SK-N-SH (cell line): ENCODE measurements around the gene NALF2. TPM values are rescaled to one million over a fixed set of nuclear protein-coding genes. Genes with fewer than 3 reads are reported as not detected.

Experiments used
- CTCF ChIA-PET: fragments of 300-600, 350-600 bp; formaldehyde crosslinking; extraction: SDS; loops from one replicate; lab custom pipeline; 2021; lab: Yijun Ruan, JAX
- POLR2A ChIA-PET: fragments of 350-600 bp; sonication (Branson Sonifier 250); formaldehyde crosslinking; extraction: SDS; loops from one replicate; lab custom pipeline; 2020; ENCODE audit warnings: antibody characterized with exemption, inconsistent platforms; lab: Yijun Ruan, JAX
- DNase-seq: peaks from one replicate; pipeline ENCODE4 v3.0.0; 2012
- H2AFZ ChIP-seq: fragments of 200-600 bp; sonication (generic); 2 replicates; pipeline ENCODE4 v1.8.1; 2016; ENCODE audit warnings: antibody characterized with exemption, mild to moderate bottlenecking, low read depth
- H3F3A ChIP-seq: fragments of 200-600 bp; sonication (generic); replicated peaks from 2 replicates; pipeline ENCODE3; 2016; ENCODE audit warnings: antibody characterized with exemption, mild to moderate bottlenecking; ENCODE audit not compliant: insufficient read depth
- H3K27ac ChIP-seq, 2 experiments: fragments of 200-500 bp in 1 of 2; fragments of 200-600 bp in 1 of 2; sonication (Bioruptor generic) in 1 of 2; sonication (generic), shearing (Covaris generic) in 1 of 2; 2 replicates each; pipeline versions ENCODE4 v1.5.1 to v1.6.1; 2014 to 2016; ENCODE audit warnings: low read depth in 2 of 2, inconsistent platforms in 1 of 2, low read length in 1 of 2, mild to moderate bottlenecking in 1 of 2, mixed read lengths in 1 of 2
- H3K27me3 ChIP-seq: fragments of 200-600 bp; sonication (generic), shearing (Covaris generic); 2 replicates; pipeline ENCODE4 v1.6.1; 2016; ENCODE audit warnings: mixed run types; ENCODE audit not compliant: insufficient read depth
- H3K36me3 ChIP-seq, 2 experiments: fragments of 200-500 bp in 1 of 2; fragments of 200-600 bp in 1 of 2; sonication (Bioruptor generic) in 1 of 2; sonication (generic) in 1 of 2; replicated peaks in 1 of 2; 2 replicates each; pipeline versions ENCODE3 to v1.5.1; 2014 to 2016; ENCODE audit warnings: low read length in 1 of 2, mild to moderate bottlenecking in 1 of 2; ENCODE audit not compliant: insufficient read depth in 2 of 2, control insufficient read depth in 1 of 2
- H3K4me1 ChIP-seq, 2 experiments: fragments of 200-500 bp in 1 of 2; fragments of 200-600 bp in 1 of 2; sonication (Bioruptor generic) in 1 of 2; sonication (generic), shearing (Covaris generic) in 1 of 2; 2 replicates each; pipeline versions ENCODE4 v1.5.1 to v1.6.1; 2014 to 2016; ENCODE audit warnings: low read depth in 1 of 2, low read length in 1 of 2, mixed run types in 1 of 2; ENCODE audit not compliant: insufficient read depth in 2 of 2, control insufficient read depth in 1 of 2
- H3K4me2 ChIP-seq: fragments of 200-600 bp; sonication (generic), shearing (Covaris generic); 2 replicates; pipeline ENCODE4 v1.6.1; 2017; ENCODE audit warnings: mixed run types
- H3K4me3 ChIP-seq, 2 experiments: fragments of 200-500 bp in 1 of 2; fragments of 200-600 bp in 1 of 2; sonication (Bioruptor generic) in 1 of 2; sonication (generic), shearing (Covaris generic) in 1 of 2; 2 replicates each; pipeline versions ENCODE4 v1.5.1 to v1.8.1; 2014 to 2016; ENCODE audit warnings: low read depth in 2 of 2, inconsistent platforms in 1 of 2, low read length in 1 of 2, mild to moderate bottlenecking in 1 of 2, mixed read lengths in 1 of 2, moderate library complexity in 1 of 2
- H3K79me2 ChIP-seq: fragments of 200-600 bp; sonication (generic); 2 replicates; pipeline ENCODE4 v1.8.1; 2017; ENCODE audit warnings: mild to moderate bottlenecking; ENCODE audit not compliant: insufficient read depth
- H3K9ac ChIP-seq: fragments of 200-600 bp; sonication (generic); 2 replicates; pipeline ENCODE4 v1.6.1; 2017; ENCODE audit warnings: mixed run types
- H3K9me2 ChIP-seq: fragments of 200-600 bp; sonication (generic); 2 replicates; pipeline ENCODE4 v1.6.1; 2017; ENCODE audit warnings: mixed run types
- H3K9me3 ChIP-seq: fragments of 200-600 bp; sonication (generic); 2 replicates; pipeline ENCODE4 v1.6.1; 2017; ENCODE audit warnings: mixed run types, mild to moderate bottlenecking, moderate library complexity
- H4K20me1 ChIP-seq: fragments of 200-600 bp; sonication (generic); 2 replicates; pipeline ENCODE4 v1.6.1; 2017; ENCODE audit warnings: mild to moderate bottlenecking, mixed run types; ENCODE audit not compliant: insufficient read depth
- GATA2 ChIP-seq: sonication (generic); formaldehyde crosslinking; IDR thresholded peaks from 2 replicates; pipeline ENCODE4 v1.5.0; 2020; ENCODE audit warnings: mild to moderate bottlenecking, missing genetic modification reagents
- MEF2A ChIP-seq: IDR thresholded peaks from 2 replicates; pipeline ENCODE4 v1.4.0; 2012; ENCODE audit warnings: low read depth, borderline replicate concordance
- POLR2AphosphoS5 ChIP-seq: IDR thresholded peaks from 2 replicates; pipeline ENCODE4 v1.6.1; 2012; ENCODE audit warnings: low read depth, low read length
- RAD21 ChIP-seq: IDR thresholded peaks from 2 replicates; pipeline ENCODE4 v1.6.1; 2012; ENCODE audit warnings: mild to moderate bottlenecking, low read length
- RCOR1 ChIP-seq: fragments of 150-350 bp; IDR thresholded peaks from 2 replicates; pipeline ENCODE4 v1.6.1; 2017; ENCODE audit warnings: antibody characterized with exemption, low read length
- RXRA ChIP-seq: IDR thresholded peaks from 2 replicates; pipeline ENCODE4 v1.4.0; 2012; ENCODE audit warnings: low read depth, mild to moderate bottlenecking, borderline replicate concordance
- SIN3A ChIP-seq: IDR thresholded peaks from 2 replicates; pipeline ENCODE4 v1.6.1; 2012; ENCODE audit warnings: low read depth, mild to moderate bottlenecking, low read length, moderate library complexity, borderline replicate concordance
- USF2 ChIP-seq: fragments of 150-350 bp; IDR thresholded peaks from 2 replicates; pipeline ENCODE4 v1.6.1; 2017; ENCODE audit warnings: antibody characterized with exemption, low read length, low read depth, borderline replicate concordance
- YY1 ChIP-seq: IDR thresholded peaks from 2 replicates; pipeline ENCODE4 v1.4.0; 2012; ENCODE audit warnings: low read depth, mild to moderate bottlenecking
- WGBS: methylation state at CpG from one replicate; pipeline ENCODE4 v1.1.6; 2017; ENCODE audit warnings: low lambda C conversion rate; 5-methylcytosine and 5-hydroxymethylcytosine counted together
- polyA plus RNA-seq, 3 experiments: library from polyadenylated mRNA; depleted of rRNA; stranded (reverse); fragments of >200 nt; gene quantifications; 2 replicates each; pipeline ENCODE4 v1.2.3, GENCODE V29; 2012
- TF ChIP-seq, protein P1 (sequence below): IDR thresholded peaks from 2 replicates; pipeline ENCODE4 v1.4.0; 2012; ENCODE audit warnings: low read depth, borderline replicate concordance
- TF ChIP-seq, protein P2 (sequence below): IDR thresholded peaks from 2 replicates; pipeline ENCODE4 v1.6.1; 2012; ENCODE audit warnings: mild to moderate bottlenecking, low read depth, low read length, moderate library complexity
- TF ChIP-seq, protein P3 (sequence below): IDR thresholded peaks from 2 replicates; pipeline ENCODE4 v1.4.0; 2012; ENCODE audit warnings: low read depth, borderline replicate concordance
- TF ChIP-seq, protein P4 (sequence below): fragments of 150-350 bp; IDR thresholded peaks from 2 replicates; pipeline ENCODE4 v1.6.1; 2016; ENCODE audit warnings: mild to moderate bottlenecking, low read depth, low read length

The NALF2 gene
- polyA plus RNA-seq, 1 of the 3 experiments (the other 2 are of a cell fraction), result 0.02 TPM

GRCh38 chrX:69551421-69552009, 47.4 kb downstream of the NALF2 start:
- Histone ChIP-seq H3K79me2 (no peaks in the 10 kb centered on the region), H3K4me2 (no peak overlapping the region), H3K9ac (no peak overlapping the region), H3K36me3 (no peaks in the 10 kb centered on the region), H3F3A (no peaks in the 10 kb centered on the region), H4K20me1 (no peaks in the 10 kb centered on the region), H3K9me3 (no peaks in the 10 kb centered on the region), H3K9me2 (no peaks in the 10 kb centered on the region), H3K4me3 (no peak overlapping the region), H2AFZ (no peak overlapping the region), H3K27ac (no peak overlapping the region), H3K27me3 (peaks cover 6% of the 10 kb centered on the region; the same call in 1 of the 2 replicates), H3K4me1 (no peaks in the 10 kb centered on the region)
- WGBS, result 12% methylated on average over 7 of the region's 7 CpGs
- DNase-seq, result no peak
- TF ChIP-seq POLR2AphosphoS5 (no peak), GATA2 (CRISPR knock-in tag) (no peak), MEF2A (no peak), USF2 (no peak), YY1 (no peak), RCOR1 (no peak), RXRA (no peak), SIN3A (no peak), RAD21 (no peak)
- TF ChIP-seq, protein P1, sequence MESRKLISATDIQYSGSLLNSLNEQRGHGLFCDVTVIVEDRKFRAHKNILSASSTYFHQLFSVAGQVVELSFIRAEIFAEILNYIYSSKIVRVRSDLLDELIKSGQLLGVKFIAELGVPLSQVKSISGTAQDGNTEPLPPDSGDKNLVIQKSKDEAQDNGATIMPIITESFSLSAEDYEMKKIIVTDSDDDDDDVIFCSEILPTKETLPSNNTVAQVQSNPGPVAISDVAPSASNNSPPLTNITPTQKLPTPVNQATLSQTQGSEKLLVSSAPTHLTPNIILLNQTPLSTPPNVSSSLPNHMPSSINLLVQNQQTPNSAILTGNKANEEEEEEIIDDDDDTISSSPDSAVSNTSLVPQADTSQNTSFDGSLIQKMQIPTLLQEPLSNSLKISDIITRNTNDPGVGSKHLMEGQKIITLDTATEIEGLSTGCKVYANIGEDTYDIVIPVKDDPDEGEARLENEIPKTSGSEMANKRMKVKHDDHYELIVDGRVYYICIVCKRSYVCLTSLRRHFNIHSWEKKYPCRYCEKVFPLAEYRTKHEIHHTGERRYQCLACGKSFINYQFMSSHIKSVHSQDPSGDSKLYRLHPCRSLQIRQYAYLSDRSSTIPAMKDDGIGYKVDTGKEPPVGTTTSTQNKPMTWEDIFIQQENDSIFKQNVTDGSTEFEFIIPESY, result no peak
- TF ChIP-seq, protein P2, sequence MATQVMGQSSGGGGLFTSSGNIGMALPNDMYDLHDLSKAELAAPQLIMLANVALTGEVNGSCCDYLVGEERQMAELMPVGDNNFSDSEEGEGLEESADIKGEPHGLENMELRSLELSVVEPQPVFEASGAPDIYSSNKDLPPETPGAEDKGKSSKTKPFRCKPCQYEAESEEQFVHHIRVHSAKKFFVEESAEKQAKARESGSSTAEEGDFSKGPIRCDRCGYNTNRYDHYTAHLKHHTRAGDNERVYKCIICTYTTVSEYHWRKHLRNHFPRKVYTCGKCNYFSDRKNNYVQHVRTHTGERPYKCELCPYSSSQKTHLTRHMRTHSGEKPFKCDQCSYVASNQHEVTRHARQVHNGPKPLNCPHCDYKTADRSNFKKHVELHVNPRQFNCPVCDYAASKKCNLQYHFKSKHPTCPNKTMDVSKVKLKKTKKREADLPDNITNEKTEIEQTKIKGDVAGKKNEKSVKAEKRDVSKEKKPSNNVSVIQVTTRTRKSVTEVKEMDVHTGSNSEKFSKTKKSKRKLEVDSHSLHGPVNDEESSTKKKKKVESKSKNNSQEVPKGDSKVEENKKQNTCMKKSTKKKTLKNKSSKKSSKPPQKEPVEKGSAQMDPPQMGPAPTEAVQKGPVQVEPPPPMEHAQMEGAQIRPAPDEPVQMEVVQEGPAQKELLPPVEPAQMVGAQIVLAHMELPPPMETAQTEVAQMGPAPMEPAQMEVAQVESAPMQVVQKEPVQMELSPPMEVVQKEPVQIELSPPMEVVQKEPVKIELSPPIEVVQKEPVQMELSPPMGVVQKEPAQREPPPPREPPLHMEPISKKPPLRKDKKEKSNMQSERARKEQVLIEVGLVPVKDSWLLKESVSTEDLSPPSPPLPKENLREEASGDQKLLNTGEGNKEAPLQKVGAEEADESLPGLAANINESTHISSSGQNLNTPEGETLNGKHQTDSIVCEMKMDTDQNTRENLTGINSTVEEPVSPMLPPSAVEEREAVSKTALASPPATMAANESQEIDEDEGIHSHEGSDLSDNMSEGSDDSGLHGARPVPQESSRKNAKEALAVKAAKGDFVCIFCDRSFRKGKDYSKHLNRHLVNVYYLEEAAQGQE, result no peak
- TF ChIP-seq, protein P3, sequence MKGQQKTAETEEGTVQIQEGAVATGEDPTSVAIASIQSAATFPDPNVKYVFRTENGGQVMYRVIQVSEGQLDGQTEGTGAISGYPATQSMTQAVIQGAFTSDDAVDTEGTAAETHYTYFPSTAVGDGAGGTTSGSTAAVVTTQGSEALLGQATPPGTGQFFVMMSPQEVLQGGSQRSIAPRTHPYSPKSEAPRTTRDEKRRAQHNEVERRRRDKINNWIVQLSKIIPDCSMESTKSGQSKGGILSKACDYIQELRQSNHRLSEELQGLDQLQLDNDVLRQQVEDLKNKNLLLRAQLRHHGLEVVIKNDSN, result no peak
- TF ChIP-seq, protein P4, sequence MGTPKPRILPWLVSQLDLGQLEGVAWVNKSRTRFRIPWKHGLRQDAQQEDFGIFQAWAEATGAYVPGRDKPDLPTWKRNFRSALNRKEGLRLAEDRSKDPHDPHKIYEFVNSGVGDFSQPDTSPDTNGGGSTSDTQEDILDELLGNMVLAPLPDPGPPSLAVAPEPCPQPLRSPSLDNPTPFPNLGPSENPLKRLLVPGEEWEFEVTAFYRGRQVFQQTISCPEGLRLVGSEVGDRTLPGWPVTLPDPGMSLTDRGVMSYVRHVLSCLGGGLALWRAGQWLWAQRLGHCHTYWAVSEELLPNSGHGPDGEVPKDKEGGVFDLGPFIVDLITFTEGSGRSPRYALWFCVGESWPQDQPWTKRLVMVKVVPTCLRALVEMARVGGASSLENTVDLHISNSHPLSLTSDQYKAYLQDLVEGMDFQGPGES, result no peak
- ChIA-PET POLR2A (no interaction called here), CTCF (interaction anchor here (1.0 kb wide), 1 partner anchor 546 kb away, joined by 3 read pairs; no protein-coding TSS in a partner anchor)
